WERI-Rb-1 (cell line): Measurements from ENCODE around the gene GPC5.

Experiments used
- DNase-seq: peaks from one replicate; pipeline ENCODE4 v3.0.0-alpha.2; 2020
- H3K27ac ChIP-seq: fragments of 250-450 bp; sonication (Bioruptor Pico); 2 replicates; pipeline ENCODE4 v1.5.1; 2020; ENCODE audit warnings: mild to moderate bottlenecking, moderate library complexity
- H3K27me3 ChIP-seq: fragments of 250-450 bp; sonication (Bioruptor Pico); 2 replicates; pipeline ENCODE4 v1.5.1; 2021; ENCODE audit warnings: mild to moderate bottlenecking, low read depth, moderate library complexity; ENCODE audit not compliant: insufficient read depth, severe bottlenecking
- H3K36me3 ChIP-seq: fragments of 250-450 bp; sonication (Bioruptor Pico); 2 replicates; pipeline ENCODE4 v1.5.1; 2020; ENCODE audit warnings: mild to moderate bottlenecking, moderate library complexity
- H3K4me3 ChIP-seq: 2 replicates; pipeline ENCODE4 v1.5.1; 2011; ENCODE audit warnings: low read depth, mild to moderate bottlenecking, control low read depth, low read length
- H3K9me3 ChIP-seq: fragments of 250-450 bp; sonication (Bioruptor Pico); 2 replicates; pipeline ENCODE4 v1.5.1; 2021; ENCODE audit warnings: mild to moderate bottlenecking, moderate library complexity; ENCODE audit not compliant: severe bottlenecking
- CTCF ChIP-seq: IDR thresholded peaks from 2 replicates; pipeline ENCODE4 v1.5.1; 2011; ENCODE audit warnings: low read depth, mild to moderate bottlenecking, control low read depth, inconsistent platforms, low read length

Gene GPC5

GRCh38 chr13:92592757-92593156 lies 1194.3 kb downstream of the GPC5 start:
- Histone ChIP-seq H3K4me3 (no peak overlapping the region), H3K9me3 (no peaks in the 10 kb centered on the region), H3K27ac (no peak overlapping the region), H3K27me3 (no peaks in the 10 kb centered on the region), H3K36me3 (no peaks in the 10 kb centered on the region)
- no peak for TF ChIP-seq CTCF
- no peak for DNase-seq

- Histone ChIP-seq H3K36me3 (no peaks in the 10 kb centered on the region), H3K4me3 (no peak overlapping the region), H3K27ac (no peak overlapping the region), H3K9me3 (no peaks in the 10 kb centered on the region), H3K27me3 (no peaks in the 10 kb centered on the region)
- TF ChIP-seq CTCF = no peak
- no peak for DNase-seq
These were observed 1204.1 kb downstream of the GPC5 start for GRCh38 chr13:92602560-92602959.

- no peak for TF ChIP-seq CTCF
- Histone ChIP-seq H3K27ac (no peak overlapping the region), H3K27me3 (no peaks in the 10 kb centered on the region), H3K9me3 (no peaks in the 10 kb centered on the region), H3K36me3 (no peaks in the 10 kb centered on the region), H3K4me3 (no peak overlapping the region)
- no peak for DNase-seq
These were observed 1211.0 kb downstream of the GPC5 start for GRCh38 chr13:92609376-92609775.

- DNase-seq = no peak
- H3K4me3 ChIP-seq = no peak overlapping the region
- no peaks in the 10 kb centered on the region for H3K36me3 ChIP-seq
- no peak overlapping the region for H3K27ac ChIP-seq
- no peak for TF ChIP-seq CTCF
- no peaks in the 10 kb centered on the region for H3K27me3 ChIP-seq
- H3K9me3 ChIP-seq = no peaks in the 10 kb centered on the region
These were observed 1214.5 kb downstream of the GPC5 start for GRCh38 chr13:92612892-92613291.

- no peaks in the 10 kb centered on the region for H3K36me3 ChIP-seq
- no peak overlapping the region for H3K27ac ChIP-seq
- DNase-seq = no peak
- no peaks in the 10 kb centered on the region for H3K9me3 ChIP-seq
- H3K27me3 ChIP-seq = no peaks in the 10 kb centered on the region
- TF ChIP-seq CTCF = no peak
- H3K4me3 ChIP-seq = no peak overlapping the region
These were observed 1215.5 kb downstream of the GPC5 start for GRCh38 chr13:92613921-92614320.

GRCh38 chr13:92621985-92622384 lies 1223.6 kb downstream of the GPC5 start:
- no peak for TF ChIP-seq CTCF

More at GRCh38 chr13:92621985-92622384, 1223.6 kb downstream of the GPC5 start:
- no peaks in the 10 kb centered on the region for H3K36me3 ChIP-seq
- H3K4me3 ChIP-seq = no peak overlapping the region
- DNase-seq = no peak
- H3K9me3 ChIP-seq = no peaks in the 10 kb centered on the region
- no peaks in the 10 kb centered on the region for H3K27me3 ChIP-seq
- H3K27ac ChIP-seq = no peak overlapping the region
